K562 (cell line): Measurements from ENCODE around the gene ROPN1L. TPM values are rescaled to one million over a fixed set of nuclear protein-coding genes. Genes with fewer than 3 reads are reported as not detected.

Experiments used
- ATAC-seq: fragments of 200-7000 bp; cut with Tn5 transposase; 3 replicates; pipeline ENCODE4 v1.9.1; 2020; ENCODE audit warnings: moderate library complexity
- BruUV-seq: library from RNA; stranded (reverse); fragments of 400-500 nt; replicated peaks from 2 replicates; lab custom pipeline; 2021; lab: Mats Ljungman, UMichigan
- CTCF ChIA-PET: fragments of 300-600 bp; formaldehyde crosslinking; extraction: SDS; loops from one replicate; lab custom pipeline; 2021; ENCODE audit warnings: low intra/inter-chr PET ratio; lab: Yijun Ruan, JAX
- POLR2A ChIA-PET: fragments of 300-600, 350-650 bp; sonication (Branson Sonifier 250); formaldehyde crosslinking; extraction: SDS; loops from one replicate; lab custom pipeline; 2021; ENCODE audit warnings: antibody characterized with exemption, inconsistent platforms; lab: Yijun Ruan, JAX
- DNase-seq, 4 experiments: peaks; one replicate each; pipeline versions ENCODE4 v3.0.0 to v3.0.0-alpha.2; 2011 to 2018; ENCODE audit warnings: low spot score in 3 of 4, mixed read lengths in 3 of 4; ENCODE audit errors: extremely low read depth in 1 of 4
- FAIRE-seq: peaks from 2 replicates; lab custom pipeline; 2011; peaks lifted over from hg19 to GRCh38; lab: Jason Lieb, UNC
- H2AFZ ChIP-seq: 2 replicates; pipeline ENCODE4 v1.6.0; 2011; ENCODE audit warnings: low read depth, low read length, control low read depth, inconsistent platforms
- H3K27ac ChIP-seq: fragments of 200-600 bp; 3 replicates; pipeline ENCODE4 v1.8.0; 2011; ENCODE audit warnings: low read depth, mild to moderate bottlenecking, control low read depth, inconsistent platforms, low read length, moderate library complexity, mixed read lengths; ENCODE audit errors: extremely low read depth
- H3K27me3 ChIP-seq, 2 experiments: fragments of 300-600 bp in 1 of 2; 2 replicates in 1 of 2; 3 replicates in 1 of 2; pipeline versions ENCODE4 v1.6.0 to v1.8.0; 2011; ENCODE audit warnings: inconsistent platforms in 2 of 2, low read length in 2 of 2, mild to moderate bottlenecking in 1 of 2, mixed read lengths in 1 of 2, moderate library complexity in 1 of 2; ENCODE audit not compliant: control insufficient read depth in 2 of 2, insufficient read depth in 2 of 2
- H3K36me3 ChIP-seq: fragments of 300-600 bp; 3 replicates; pipeline ENCODE4 v1.8.0; 2011; ENCODE audit warnings: mild to moderate bottlenecking, low read length, inconsistent platforms; ENCODE audit not compliant: control insufficient read depth, insufficient read depth
- H3K4me1 ChIP-seq, 2 experiments: fragments of 200-600 bp in 1 of 2; replicated peaks in 1 of 2; 2 replicates in 1 of 2; 3 replicates in 1 of 2; pipeline versions ENCODE4 v1.5.1 to v1.8.0; 2011; ENCODE audit warnings: inconsistent platforms in 2 of 2, low read length in 2 of 2, mild to moderate bottlenecking in 1 of 2, mixed read lengths in 1 of 2, moderate library complexity in 1 of 2; ENCODE audit not compliant: control insufficient read depth in 2 of 2, insufficient read depth in 2 of 2
- H3K4me2 ChIP-seq: 2 replicates; pipeline ENCODE4 v1.6.1; 2011; ENCODE audit warnings: low read length, control low read depth, inconsistent platforms, mixed read lengths; ENCODE audit not compliant: insufficient read depth
- H3K4me3 ChIP-seq: fragments of 200-600 bp; sonication (generic), shearing (Covaris generic); 2 replicates; pipeline ENCODE4 v1.5.1; 2016; ENCODE audit warnings: control low read depth, inconsistent platforms
- H3K79me2 ChIP-seq: fragments of 200-600 bp; 3 replicates; pipeline ENCODE4 v1.8.0; 2011; ENCODE audit warnings: low read length, inconsistent platforms; ENCODE audit not compliant: control insufficient read depth, insufficient read depth
- H3K9ac ChIP-seq, 2 experiments: 2 replicates each; pipeline versions ENCODE4 v1.6.0 to v1.6.1; 2011; ENCODE audit warnings: low read depth in 2 of 2, low read length in 2 of 2, control low read depth in 1 of 2, inconsistent platforms in 1 of 2, mild to moderate bottlenecking in 1 of 2, mixed read lengths in 1 of 2; ENCODE audit not compliant: insufficient read depth in 1 of 2
- H3K9me1 ChIP-seq: one replicate; pipeline ENCODE4 v1.6.0; 2011; ENCODE audit warnings: inconsistent platforms, mild to moderate bottlenecking, low read length, moderate library complexity; ENCODE audit not compliant: control insufficient read depth, insufficient read depth
- H3K9me3 ChIP-seq: replicated peaks from 2 replicates; pipeline ENCODE4 v1.5.1; 2011; ENCODE audit warnings: low read depth, low read length, inconsistent platforms; ENCODE audit not compliant: control insufficient read depth, insufficient read depth
- H4K20me1 ChIP-seq: replicated peaks from 2 replicates; pipeline ENCODE4 v1.6.1; 2011; ENCODE audit warnings: low read length, inconsistent platforms, mixed read lengths; ENCODE audit not compliant: control insufficient read depth, insufficient read depth
- BHLHE40 ChIP-seq: IDR thresholded peaks from 2 replicates; pipeline ENCODE4 v1.6.1; 2011; ENCODE audit warnings: low read length, improper control_type of control experiment
- CBX3 ChIP-seq, 2 experiments: IDR thresholded peaks; 1 replicate in 1 of 2; 2 replicates in 1 of 2; pipeline ENCODE4 v1.6.1; 2012; ENCODE audit warnings: inconsistent platforms in 2 of 2, low read length in 2 of 2, borderline replicate concordance in 1 of 2, control low read depth in 1 of 2
- CREB1 ChIP-seq, 2 experiments: sonication (generic) in 1 of 2; formaldehyde crosslinking in 1 of 2; IDR thresholded peaks; 2 replicates each; pipeline versions ENCODE4 v1.6.1 to v1.8.0; 2012 to 2022; ENCODE audit warnings: inconsistent platforms in 1 of 2, mild to moderate bottlenecking in 1 of 2, missing genetic modification reagents in 1 of 2, moderate library complexity in 1 of 2
- EP400 ChIP-seq: fragments of 450-650 bp; IDR thresholded peaks from 2 replicates; pipeline ENCODE4 v1.6.1; 2017; ENCODE audit warnings: antibody characterized with exemption, mild to moderate bottlenecking, moderate library complexity
- GABPA ChIP-seq: fragments of 200-800 bp; sonication (Bioruptor generic); conservative IDR thresholded peaks from 2 replicates; pipeline ENCODE4 v1.6.1; 2016; ENCODE audit warnings: low read depth, missing genetic modification characterization, missing compliant biosample characterization
- MED1 ChIP-seq: sonication (generic); formaldehyde crosslinking; IDR thresholded peaks from 2 replicates; pipeline ENCODE4 v1.8.1; 2023; ENCODE audit warnings: missing genetic modification reagents, borderline replicate concordance
- OTX1 ChIP-seq: fragments of 450-650 bp; formaldehyde crosslinking; IDR thresholded peaks from 2 replicates; pipeline ENCODE4 v1.4.0; 2022; ENCODE audit warnings: mild to moderate bottlenecking
- PML ChIP-seq: IDR thresholded peaks from 2 replicates; pipeline ENCODE4 v1.6.1; 2012; ENCODE audit warnings: low read length, inconsistent platforms
- STAT5A ChIP-seq: IDR thresholded peaks from 2 replicates; pipeline ENCODE4 v1.6.1; 2012; ENCODE audit warnings: low read length, inconsistent platforms, borderline replicate concordance
- ZNF445 ChIP-seq: fragments of 250-450 bp; sonication (Bioruptor Pico); IDR thresholded peaks from 2 replicates; pipeline ENCODE4 v1.4.0; 2020; ENCODE audit warnings: low read depth, mild to moderate bottlenecking, moderate library complexity
- WGBS: fragments of 100-300 bp; shearing (Covaris generic); methylation state at CpG from one replicate; pipeline ENCODE4 v1.1.6; 2016; ENCODE audit warnings: low coverage, mixed read lengths; ENCODE audit not compliant: insufficient coverage; ENCODE audit errors: missing lambda C conversion rate; 5-methylcytosine and 5-hydroxymethylcytosine counted together
- in situ Hi-C: fragments of 300-500 bp; cut with MboI; formaldehyde crosslinking; loops from 4 replicates; pipeline ENCODE4 v1.15.0; 2018; ENCODE audit warnings: inconsistent platforms, mixed read lengths
- intact Hi-C: fragments of 100-400 bp; cut with micrococcal nuclease; formaldehyde crosslinking; loops from 2 replicates; pipeline ENCODE4 v1.14.2; 2022
- polyA plus RNA-seq, 8 experiments: library from polyadenylated mRNA; depleted of rRNA in 4 of 8; stranded (reverse) in 5 of 8; unstranded in 3 of 8; fragments of >200 nt; fragmentation: Nextera tagmentation in 2 of 8; fragmentation: Illumina TruSeq in 1 of 8; extraction: Ambion mirVana in 2 of 8; extraction: Trizol in 1 of 8; gene quantifications; 2 replicates each; pipeline versions ENCODE4 v1.2.1 to v1.2.3, GENCODE V29; 2011 to 2014; ENCODE audit warnings: inconsistent platforms in 1 of 8, missing spikeins in 1 of 8
- total RNA-seq, 7 experiments: library from RNA; depleted of rRNA in 6 of 7; stranded (reverse); fragments of >200 nt in 6 of 7; fragmentation: Illumina TruSeq in 2 of 7; extraction: Trizol in 2 of 7; gene quantifications; 2 replicates each; pipeline versions ENCODE4 v1.2.1 to v1.2.3, GENCODE V29; 2011 to 2021; ENCODE audit warnings: low replicate concordance in 1 of 7
- TF ChIP-seq, protein P1 (sequence below): fragments of 450-650 bp; IDR thresholded peaks from 2 replicates; pipeline ENCODE4 v1.6.1; 2014; ENCODE audit warnings: low read depth, mild to moderate bottlenecking, moderate library complexity, borderline replicate concordance
- TF ChIP-seq, protein P2 (sequence below): sonication (generic); formaldehyde crosslinking; IDR thresholded peaks from 2 replicates; pipeline ENCODE4 v1.8.0; 2022; ENCODE audit warnings: mild to moderate bottlenecking, missing genetic modification reagents
- TF ChIP-seq, protein P3 (sequence below): fragments of 450-650 bp; IDR thresholded peaks from 2 replicates; pipeline ENCODE4 v1.6.1; 2016; ENCODE audit warnings: mild to moderate bottlenecking
- TF ChIP-seq, protein P4 (sequence below): fragments of 450-650 bp; IDR thresholded peaks from 2 replicates; pipeline ENCODE4 v1.6.1; 2016; ENCODE audit warnings: missing biosample characterization, missing genetic modification characterization

The ROPN1L gene
- total and polyA plus RNA-seq, 9 of the 15 experiments (the other 6 are each of a cell fraction or from before 2014, with no cell fraction given), result 0.04 to 0.85 (median 0.24) TPM; not detected in 3

DNA sequence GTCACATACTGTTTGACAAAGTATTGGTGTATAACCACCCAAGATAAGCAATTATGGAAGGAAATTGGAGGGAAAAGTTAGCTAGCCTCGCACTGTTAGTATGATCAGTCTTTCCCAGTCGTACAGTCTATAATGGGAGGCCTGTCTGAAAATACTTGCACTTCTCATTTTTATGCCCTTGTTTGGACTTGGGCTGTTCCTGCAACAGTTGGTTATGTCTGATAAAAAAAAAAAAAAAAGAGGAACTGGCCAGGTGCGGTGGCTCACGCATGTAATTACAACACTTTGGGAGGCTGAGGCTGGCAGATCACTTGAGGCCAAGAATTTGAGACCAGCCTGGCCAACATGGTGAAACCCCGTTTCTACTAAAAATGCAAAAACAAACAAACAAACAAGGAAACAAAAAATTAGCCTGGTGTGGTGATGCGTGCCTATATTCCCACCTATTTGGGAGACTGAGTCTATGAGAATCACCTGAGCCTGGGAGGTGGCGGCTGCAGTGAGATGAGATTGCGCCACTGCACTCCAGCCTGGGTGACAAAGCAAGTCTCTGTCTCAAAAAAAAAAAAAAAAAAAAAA is 63.9 kb downstream of the ROPN1L start:
- intact Hi-C loops, result loop anchor here (2.0 to 10.0 kb wide), 3 partner anchors 83 to 259 kb away; partner anchors contain the start of genes DAP and MARCHF6
- 12% methylated on average over 8 of the region's 8 CpGs for WGBS
- Histone ChIP-seq H3K9me1 (no peaks in the 10 kb centered on the region), H3K27me3 (peaks cover 0 to 13% of the 10 kb centered on the region in 2 experiments; a peak in 3 of 5 replicates), H3K4me3 (no peak overlapping the region), H3K9me3 (no peaks in the 10 kb centered on the region), H3K27ac (peak overlapping the region; percentile 6; the same call in 1 of the 3 replicates), H3K4me1 (peaks cover 26 to 67% of the 10 kb centered on the region in 2 experiments), H3K9ac (no peak overlapping the region), H4K20me1 (no peaks in the 10 kb centered on the region), H2AFZ (no peak overlapping the region), H3K79me2 (no peaks in the 10 kb centered on the region), H3K4me2 (no peak overlapping the region), H3K36me3 (no peaks in the 10 kb centered on the region)
- FAIRE-seq, result no peak
- ATAC-seq, result peak; percentile 29
- no TSS peak for BruUV-seq
- in situ Hi-C loops, result no loop called here
- DNase-seq, result peak in 2 of 4 experiments; percentile 39 to 66
- CTCF ChIA-PET, result no interaction called here
- POLR2A ChIA-PET, result no interaction called here
- peak; percentile 39; the same call in 1 of the 2 replicates for TF ChIP-seq EP400
- peak; percentile 51; the same call in 1 of the 2 replicates for TF ChIP-seq BHLHE40
- TF ChIP-seq STAT5A, result 0 out of 2 replicates have a peak, but pooled peaks have one; percentile 30
- no peak for TF ChIP-seq OTX1 (CRISPR knock-in tag)
- TF ChIP-seq CREB1 (IDR thresholded peaks at IDR 0.05), result no peak
- no peak for TF ChIP-seq CREB1 (CRISPR knock-in tag; IDR thresholded peaks at IDR 0.05)
- TF ChIP-seq, protein P1, sequence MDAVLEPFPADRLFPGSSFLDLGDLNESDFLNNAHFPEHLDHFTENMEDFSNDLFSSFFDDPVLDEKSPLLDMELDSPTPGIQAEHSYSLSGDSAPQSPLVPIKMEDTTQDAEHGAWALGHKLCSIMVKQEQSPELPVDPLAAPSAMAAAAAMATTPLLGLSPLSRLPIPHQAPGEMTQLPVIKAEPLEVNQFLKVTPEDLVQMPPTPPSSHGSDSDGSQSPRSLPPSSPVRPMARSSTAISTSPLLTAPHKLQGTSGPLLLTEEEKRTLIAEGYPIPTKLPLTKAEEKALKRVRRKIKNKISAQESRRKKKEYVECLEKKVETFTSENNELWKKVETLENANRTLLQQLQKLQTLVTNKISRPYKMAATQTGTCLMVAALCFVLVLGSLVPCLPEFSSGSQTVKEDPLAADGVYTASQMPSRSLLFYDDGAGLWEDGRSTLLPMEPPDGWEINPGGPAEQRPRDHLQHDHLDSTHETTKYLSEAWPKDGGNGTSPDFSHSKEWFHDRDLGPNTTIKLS, result no peak; the same call in 1 of the 2 replicates
- no peak for TF ChIP-seq GABPA
- TF ChIP-seq CBX3 (IDR thresholded peaks at IDR 0.05; ENCODE audit: borderline replicate concordance in 1 of 2, low read length in 2 of 2), result peak in 1 of 2 experiments; percentile 31; a peak in 1 of 3 replicates
- TF ChIP-seq MED1 (CRISPR knock-in tag), result no peak
- peak; percentile 88; the same call in 1 of the 2 replicates for TF ChIP-seq PML
- TF ChIP-seq, protein P2, sequence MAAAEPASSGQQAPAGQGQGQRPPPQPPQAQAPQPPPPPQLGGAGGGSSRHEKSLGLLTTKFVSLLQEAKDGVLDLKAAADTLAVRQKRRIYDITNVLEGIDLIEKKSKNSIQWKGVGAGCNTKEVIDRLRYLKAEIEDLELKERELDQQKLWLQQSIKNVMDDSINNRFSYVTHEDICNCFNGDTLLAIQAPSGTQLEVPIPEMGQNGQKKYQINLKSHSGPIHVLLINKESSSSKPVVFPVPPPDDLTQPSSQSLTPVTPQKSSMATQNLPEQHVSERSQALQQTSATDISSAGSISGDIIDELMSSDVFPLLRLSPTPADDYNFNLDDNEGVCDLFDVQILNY (CRISPR knock-in tag), result no peak
- TF ChIP-seq, protein P3, sequence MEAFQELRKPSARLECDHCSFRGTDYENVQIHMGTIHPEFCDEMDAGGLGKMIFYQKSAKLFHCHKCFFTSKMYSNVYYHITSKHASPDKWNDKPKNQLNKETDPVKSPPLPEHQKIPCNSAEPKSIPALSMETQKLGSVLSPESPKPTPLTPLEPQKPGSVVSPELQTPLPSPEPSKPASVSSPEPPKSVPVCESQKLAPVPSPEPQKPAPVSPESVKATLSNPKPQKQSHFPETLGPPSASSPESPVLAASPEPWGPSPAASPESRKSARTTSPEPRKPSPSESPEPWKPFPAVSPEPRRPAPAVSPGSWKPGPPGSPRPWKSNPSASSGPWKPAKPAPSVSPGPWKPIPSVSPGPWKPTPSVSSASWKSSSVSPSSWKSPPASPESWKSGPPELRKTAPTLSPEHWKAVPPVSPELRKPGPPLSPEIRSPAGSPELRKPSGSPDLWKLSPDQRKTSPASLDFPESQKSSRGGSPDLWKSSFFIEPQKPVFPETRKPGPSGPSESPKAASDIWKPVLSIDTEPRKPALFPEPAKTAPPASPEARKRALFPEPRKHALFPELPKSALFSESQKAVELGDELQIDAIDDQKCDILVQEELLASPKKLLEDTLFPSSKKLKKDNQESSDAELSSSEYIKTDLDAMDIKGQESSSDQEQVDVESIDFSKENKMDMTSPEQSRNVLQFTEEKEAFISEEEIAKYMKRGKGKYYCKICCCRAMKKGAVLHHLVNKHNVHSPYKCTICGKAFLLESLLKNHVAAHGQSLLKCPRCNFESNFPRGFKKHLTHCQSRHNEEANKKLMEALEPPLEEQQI, result no peak
- TF ChIP-seq ZNF445 (CRISPR knock-in tag), result no peak
- TF ChIP-seq, protein P4, sequence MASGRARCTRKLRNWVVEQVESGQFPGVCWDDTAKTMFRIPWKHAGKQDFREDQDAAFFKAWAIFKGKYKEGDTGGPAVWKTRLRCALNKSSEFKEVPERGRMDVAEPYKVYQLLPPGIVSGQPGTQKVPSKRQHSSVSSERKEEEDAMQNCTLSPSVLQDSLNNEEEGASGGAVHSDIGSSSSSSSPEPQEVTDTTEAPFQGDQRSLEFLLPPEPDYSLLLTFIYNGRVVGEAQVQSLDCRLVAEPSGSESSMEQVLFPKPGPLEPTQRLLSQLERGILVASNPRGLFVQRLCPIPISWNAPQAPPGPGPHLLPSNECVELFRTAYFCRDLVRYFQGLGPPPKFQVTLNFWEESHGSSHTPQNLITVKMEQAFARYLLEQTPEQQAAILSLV (tag), result no peak
